AG04450 (cell line): ENCODE data around the gene CPB2. TPM values are rescaled to one million over a fixed set of nuclear protein-coding genes. Genes with fewer than 3 reads are reported as not detected.

ENCODE experiments used
- CTCF ChIA-PET: fragments of 300-600, 350-600 bp; formaldehyde crosslinking; extraction: SDS; loops from one replicate; lab custom pipeline; 2022; ENCODE audit warnings: antibody characterized with exemption, inconsistent platforms; lab: Charles Lee
- POLR2A ChIA-PET: fragments of 350-600 bp; formaldehyde crosslinking; extraction: SDS; loops from one replicate; lab custom pipeline; 2021; ENCODE audit warnings: antibody characterized with exemption, inconsistent platforms; lab: Yijun Ruan, JAX
- DNase-seq: peaks from one replicate; pipeline ENCODE4 v3.0.0-alpha.2; 2011; ENCODE audit warnings: low read depth, low spot score
- H3K27ac ChIP-seq: one replicate; pipeline ENCODE4 v1.5.1; 2012; ENCODE audit warnings: low read depth, low read length, control low read depth
- H3K27me3 ChIP-seq: one replicate; pipeline ENCODE4 v1.6.0; 2012; ENCODE audit warnings: low read length; ENCODE audit not compliant: control insufficient read depth, insufficient read depth
- H3K4me3 ChIP-seq: 2 replicates; pipeline ENCODE4 v1.5.1; 2011; ENCODE audit warnings: mild to moderate bottlenecking, low read depth, low read length, control low read depth
- H3K9me3 ChIP-seq: 2 replicates; pipeline ENCODE4 v1.5.1; 2012; ENCODE audit warnings: low read length; ENCODE audit not compliant: control insufficient read depth, insufficient read depth
- polyA plus RNA-seq: library from polyadenylated mRNA; depleted of rRNA; stranded (reverse); fragments of >200 nt; gene quantifications from 2 replicates; pipeline ENCODE4 v1.2.3, GENCODE V29; 2011
- TF ChIP-seq, protein P1 (sequence below): IDR thresholded peaks from 2 replicates; pipeline ENCODE4 v1.5.1; 2011; ENCODE audit warnings: low read depth, low read length, control low read depth, inconsistent platforms

The CPB2 gene
- polyA plus RNA-seq, 1 experiment, result not detected

DNA sequence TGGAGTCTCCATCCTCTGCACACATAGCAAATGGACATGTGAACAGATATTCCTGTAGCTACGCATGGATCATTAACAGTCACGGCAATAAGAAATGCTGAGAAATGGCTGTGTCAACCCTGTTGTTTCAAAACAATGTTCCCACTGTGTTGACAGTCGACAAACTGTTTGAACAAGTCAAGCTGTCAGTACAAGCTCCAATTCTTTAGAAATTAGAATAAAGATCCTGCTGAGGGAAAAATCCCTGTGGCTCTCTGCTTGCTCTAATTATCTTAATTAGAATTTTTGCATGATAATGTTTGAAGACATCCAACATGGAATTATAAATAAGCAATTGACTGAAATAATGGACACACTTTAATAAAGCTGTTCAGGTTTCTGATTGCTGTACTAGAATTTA lies 37.9 kb upstream of the CPB2 start:
- CTCF ChIA-PET, result interaction anchor here (0.8 to 1.0 kb wide), 2 partner anchors 19 to 335 kb away, joined by 3 to 5 read pairs; no protein-coding TSS in a partner anchor
- TF ChIP-seq, protein P1, sequence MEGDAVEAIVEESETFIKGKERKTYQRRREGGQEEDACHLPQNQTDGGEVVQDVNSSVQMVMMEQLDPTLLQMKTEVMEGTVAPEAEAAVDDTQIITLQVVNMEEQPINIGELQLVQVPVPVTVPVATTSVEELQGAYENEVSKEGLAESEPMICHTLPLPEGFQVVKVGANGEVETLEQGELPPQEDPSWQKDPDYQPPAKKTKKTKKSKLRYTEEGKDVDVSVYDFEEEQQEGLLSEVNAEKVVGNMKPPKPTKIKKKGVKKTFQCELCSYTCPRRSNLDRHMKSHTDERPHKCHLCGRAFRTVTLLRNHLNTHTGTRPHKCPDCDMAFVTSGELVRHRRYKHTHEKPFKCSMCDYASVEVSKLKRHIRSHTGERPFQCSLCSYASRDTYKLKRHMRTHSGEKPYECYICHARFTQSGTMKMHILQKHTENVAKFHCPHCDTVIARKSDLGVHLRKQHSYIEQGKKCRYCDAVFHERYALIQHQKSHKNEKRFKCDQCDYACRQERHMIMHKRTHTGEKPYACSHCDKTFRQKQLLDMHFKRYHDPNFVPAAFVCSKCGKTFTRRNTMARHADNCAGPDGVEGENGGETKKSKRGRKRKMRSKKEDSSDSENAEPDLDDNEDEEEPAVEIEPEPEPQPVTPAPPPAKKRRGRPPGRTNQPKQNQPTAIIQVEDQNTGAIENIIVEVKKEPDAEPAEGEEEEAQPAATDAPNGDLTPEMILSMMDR, result no peak
- H3K9me3 ChIP-seq, result no peaks in the 10 kb centered on the region
- no peak overlapping the region for H3K27ac ChIP-seq
- H3K4me3 ChIP-seq, result no peak overlapping the region
- DNase-seq, result no peak
- peaks cover 6% of the 10 kb centered on the region for H3K27me3 ChIP-seq
- POLR2A ChIA-PET, result no interaction called here

DNA sequence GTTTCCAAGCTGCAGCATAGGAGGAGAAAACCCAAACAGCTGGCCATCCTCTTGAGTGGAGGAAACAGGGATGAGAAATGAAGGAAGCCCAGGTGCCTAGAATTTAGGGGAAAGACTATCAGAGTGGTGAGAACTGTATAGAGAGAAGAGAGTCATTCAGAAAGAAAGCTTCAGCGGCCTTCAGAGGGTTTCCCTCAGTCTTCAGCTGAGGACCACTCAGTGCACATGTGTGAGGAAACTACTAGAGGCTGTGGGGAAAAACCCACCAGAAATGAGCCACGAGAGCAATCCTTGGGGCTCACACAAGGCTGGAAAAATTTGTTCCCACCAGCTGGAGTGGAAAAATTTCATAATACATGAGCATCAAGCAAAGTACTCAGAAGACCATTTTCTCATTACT lies 35.2 kb upstream of the CPB2 start:
- POLR2A ChIA-PET, result no interaction called here
- TF ChIP-seq, protein P1, result no peak
- no peak overlapping the region for H3K27ac ChIP-seq
- H3K4me3 ChIP-seq, result no peak overlapping the region
- peaks cover 10% of the 10 kb centered on the region for H3K27me3 ChIP-seq
- no peak for DNase-seq
- H3K9me3 ChIP-seq, result no peaks in the 10 kb centered on the region
- CTCF ChIA-PET, result interaction anchor here (1.5 kb wide), 1 partner anchor 20 kb away, joined by 5 read pairs; no protein-coding TSS in a partner anchor

DNA sequence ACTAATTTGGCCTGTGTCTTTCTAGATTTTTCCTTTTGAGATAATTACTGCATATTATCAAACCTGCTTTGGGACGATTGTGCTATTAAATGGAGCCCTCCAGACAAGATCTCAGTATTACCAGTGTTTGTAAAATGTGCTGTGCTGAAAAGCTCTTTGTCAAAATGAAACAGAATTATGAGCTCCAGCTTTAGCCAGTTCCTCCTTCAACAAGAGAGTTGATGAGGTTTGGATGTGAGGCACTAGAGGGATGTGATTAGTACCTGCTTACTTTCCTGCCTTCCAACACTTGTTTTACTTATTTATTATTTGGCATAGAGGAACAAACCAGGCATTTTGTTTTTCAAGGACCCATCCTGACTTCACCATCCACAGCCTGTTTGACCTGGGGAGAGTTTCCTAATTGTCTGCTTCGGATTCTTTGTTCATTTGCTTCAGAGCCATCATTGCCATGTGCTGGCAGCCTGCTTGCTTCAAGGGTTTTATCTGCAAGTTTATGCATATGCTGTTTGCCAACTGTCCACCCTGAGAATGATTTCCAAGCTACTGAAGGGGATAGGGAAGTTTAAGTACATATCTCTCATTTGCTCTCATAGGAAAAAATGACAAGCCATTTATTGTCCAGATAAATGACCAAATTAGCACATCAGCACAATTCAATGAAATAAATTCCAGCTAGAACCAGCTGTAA lies 32.9 kb upstream of the CPB2 start:
- no peak overlapping the region for H3K27ac ChIP-seq
- no peak overlapping the region for H3K4me3 ChIP-seq
- ChIA-PET CTCF (interaction anchor here (1.5 kb wide), 1 partner anchor 23 kb away, joined by 5 read pairs; no protein-coding TSS in a partner anchor), POLR2A (no interaction called here)
- peaks cover 10% of the 10 kb centered on the region for H3K27me3 ChIP-seq
- no peaks in the 10 kb centered on the region for H3K9me3 ChIP-seq
- TF ChIP-seq, protein P1, result no peak
- DNase-seq, result no peak

DNA sequence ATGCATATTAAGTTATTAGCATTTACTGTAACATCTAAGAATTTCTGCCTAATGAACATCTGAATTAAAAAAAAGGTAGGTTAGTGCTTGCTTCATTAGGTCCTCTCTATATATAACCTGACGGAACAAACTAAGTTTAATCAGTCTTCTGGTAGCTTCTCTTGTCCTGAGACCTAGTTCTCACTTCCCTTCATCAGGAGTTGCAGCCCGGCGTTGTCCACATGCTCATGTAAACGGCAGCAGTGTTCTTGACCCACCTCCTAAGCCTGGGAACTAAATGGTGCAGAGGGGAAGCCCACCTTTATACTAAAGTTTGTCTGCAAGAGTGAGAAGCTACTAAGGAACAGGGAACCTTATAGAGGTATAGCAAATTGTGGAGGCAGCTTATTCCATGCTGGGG lies 31.9 kb upstream of the CPB2 start:
- TF ChIP-seq, protein P1, result no peak
- ChIA-PET CTCF (interaction anchor here (2.3 kb wide), 1 partner anchor 10 kb away, joined by 10 read pairs; no protein-coding TSS in a partner anchor), POLR2A (interaction anchor here (0.7 kb wide), 1 partner anchor 347 kb away, joined by 8 read pairs; no protein-coding TSS in a partner anchor)
- no peak for DNase-seq
- Histone ChIP-seq H3K9me3 (no peaks in the 10 kb centered on the region), H3K4me3 (no peak overlapping the region), H3K27ac (no peak overlapping the region), H3K27me3 (peaks cover 10% of the 10 kb centered on the region)

DNA sequence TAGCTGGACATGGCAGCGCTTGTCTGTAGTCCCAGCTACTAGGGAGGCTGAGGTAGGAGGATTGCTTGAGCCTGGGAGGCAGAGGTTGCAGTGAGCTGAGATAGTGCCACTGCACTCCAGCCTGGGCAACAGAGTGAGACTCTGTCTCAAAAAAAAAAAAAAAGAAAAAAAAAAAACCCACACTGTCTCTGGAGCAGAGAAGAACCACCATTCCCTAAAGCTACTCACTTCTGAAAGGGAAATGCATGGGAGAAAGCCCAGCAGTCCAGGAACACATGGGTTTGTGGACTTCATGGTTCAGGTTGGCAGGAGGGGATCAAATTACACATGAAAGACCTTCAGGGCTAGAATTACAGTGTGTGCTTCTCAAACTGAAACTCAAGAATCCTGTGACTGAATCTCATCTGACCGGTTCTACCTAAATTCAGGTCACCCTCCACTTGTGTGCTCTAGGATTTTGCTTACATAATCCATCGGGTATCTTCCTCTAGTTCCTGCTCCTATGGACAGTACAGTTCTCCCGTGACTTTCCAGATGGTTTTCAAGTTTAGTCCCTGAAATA lies 30.2 kb upstream of the CPB2 start:
- TF ChIP-seq, protein P1, result no peak
- Histone ChIP-seq H3K27ac (no peak overlapping the region), H3K4me3 (no peak overlapping the region), H3K9me3 (no peaks in the 10 kb centered on the region), H3K27me3 (peaks cover 9% of the 10 kb centered on the region)
- DNase-seq, result no peak
- CTCF ChIA-PET, result interaction anchor here (0.6 to 2.3 kb wide), 2 partner anchors 8 to 19 kb away, joined by 4 to 10 read pairs; no protein-coding TSS in a partner anchor
- POLR2A ChIA-PET, result interaction anchor here (0.7 kb wide), 1 partner anchor 269 kb away, joined by 4 read pairs; no protein-coding TSS in a partner anchor
